Adrenal gland (tissue), 12 donors: ENCODE data around the gene KCNH1. TPM values are rescaled to one million over a fixed set of nuclear protein-coding genes. Genes with fewer than 3 reads are reported as not detected.

Experiments
- DNase-seq, 7 donors: peaks; one replicate each; pipeline ENCODE4 v3.0.0-alpha.2; 2019 to 2020
- H3K27ac ChIP-seq, 5 donors: fragments of 200-600 bp; sonication (generic) in 4 of 5; 1 replicate in 3 of 5; 2 replicates in 2 of 5; pipeline versions ENCODE4 v1.5.1 to v1.8.0; 2016 to 2020; ENCODE audit warnings: mild to moderate bottlenecking in 1 of 5
- H3K27me3 ChIP-seq: fragments of 200-600 bp; 2 replicates; pipeline ENCODE4 v1.8.0; 2021
- H3K36me3 ChIP-seq, 2 donors: fragments of 200-600 bp; replicated peaks in 1 of 2; 1 replicate in 1 of 2; 2 replicates in 1 of 2; pipeline versions ENCODE4 v1.5.1 to v1.8.0; 2018 to 2022
- H3K4me1 ChIP-seq, 2 donors: fragments of 200-600 bp; replicated peaks in 1 of 2; 1 replicate in 1 of 2; 2 replicates in 1 of 2; pipeline versions ENCODE4 v1.5.1 to v1.8.0; 2018 to 2021
- H3K4me3 ChIP-seq, 4 donors: fragments of 200-600 bp; sonication (generic) in 3 of 4; one replicate each; pipeline ENCODE4 v1.5.1; 2016 to 2018
- H3K9me3 ChIP-seq, 3 donors: fragments of 200-600 bp; sonication (generic) in 1 of 3; replicated peaks in 1 of 3; 1 replicate in 2 of 3; 2 replicates in 1 of 3; pipeline versions ENCODE4 v1.5.1 to v1.8.0; 2016 to 2021
- CTCF ChIP-seq, 6 experiments: fragments of 450-650 bp in 4 of 6; fragments of 200-600 bp in 2 of 6; sonication (generic) in 1 of 6; IDR thresholded peaks; 1 replicate in 5 of 6; 2 replicates in 1 of 6; pipeline versions ENCODE4 v1.5.1 to v1.8.0; 2016 to 2021; ENCODE audit warnings: antibody characterized with exemption in 6 of 6, mild to moderate bottlenecking in 2 of 6, moderate library complexity in 1 of 6
- POLR2A ChIP-seq, 2 donors: fragments of 450-650 bp; IDR thresholded peaks; one replicate each; pipeline ENCODE4 v1.6.1; 2017; ENCODE audit warnings: antibody characterized with exemption in 2 of 2, mild to moderate bottlenecking in 2 of 2, moderate library complexity in 1 of 2
- WGBS, 4 donors: extraction: QIAGEN DNeasy Blood & Tissue Kit in 2 of 4; methylation state at CpG; one replicate each; pipeline versions ENCODE4 v1.1.5 to v1.1.7; 2013 to 2017; 5-methylcytosine and 5-hydroxymethylcytosine counted together
- intact Hi-C, 2 donors: fragments of 100-400 bp; cut with DNase I; formaldehyde crosslinking; loops; one replicate each; pipeline versions ENCODE4 v1.14.1 to v1.15.0; 2022 to 2023
- polyA plus RNA-seq, 3 donors: library from polyadenylated mRNA; stranded (reverse); fragments of 200-250 nt in 2 of 3; fragments of 350-450 nt in 1 of 3; fragmentation: Illumina TruSeq in 1 of 3; extraction: RNeasy Lipid Tissue Mini Kit (QIAGEN cat#74804) in 1 of 3; gene quantifications; one replicate each; pipeline ENCODE4 v1.2.3, GENCODE V29; 2013 to 2014
- total RNA-seq, 9 donors: library from RNA; depleted of rRNA in 4 of 9; stranded (reverse); fragments of >200 nt in 4 of 9; fragments of 120-200 nt in 1 of 9; fragmentation: NEBNext Ultra II Directional in 1 of 9; extraction: Animal tissue kit (Norgen Biotek cat#: 25700) in 1 of 9; gene quantifications; one replicate each; pipeline versions ENCODE4 v1.1.0 to v1.2.4, GENCODE V29; 2013 to 2023
- donor health status: healthy with polysubstance abuse.
- donor health status: Bipolar disorder and iron deficiency.
- donor health status: DM: yes; HTN: yes; CAD: no.
- donor health status: DM: no; HTN: no; CAD: no.
- donor health status: DM: no; HTN: no; CAD: no.
- donor health status: DM: yes; HTN: yes; CAD: no.

The KCNH1 gene
- total and polyA plus RNA-seq, 12 donors, result 0.15 to 2.2 (median 0.73) TPM; not detected in 4

GRCh38 chr1:211172657-211173056 is 38.7 kb upstream of the KCNH1 start:
- Histone ChIP-seq H3K27ac (no peak overlapping the region), H3K4me3 (no peak overlapping the region), H3K4me1 (no peaks in the 10 kb centered on the region), H3K27me3 (no peaks in the 10 kb centered on the region), H3K9me3 (peaks cover 0 to 7% (median 0%) of the 10 kb centered on the region in 3 donors), H3K36me3 (no peaks in the 10 kb centered on the region)
- TF ChIP-seq CTCF (IDR thresholded peaks at IDR 0.05), result no peak
- TF ChIP-seq POLR2A (IDR thresholded peaks at IDR 0.05), result no peak
- intact Hi-C loops, result no loop called here
- no peak for DNase-seq

- 83 to 89% (median 87%) methylated on average over 1 of the region's 1 CpG for WGBS, 4 donors
- Histone ChIP-seq H3K4me1 (no peaks in the 10 kb centered on the region), H3K4me3 (no peak overlapping the region), H3K9me3 (peaks cover 0 to 7% (median 0%) of the 10 kb centered on the region in 3 donors), H3K36me3 (no peaks in the 10 kb centered on the region), H3K27me3 (no peaks in the 10 kb centered on the region), H3K27ac (no peak overlapping the region)
- DNase-seq, result no peak
- no peak for TF ChIP-seq POLR2A (IDR thresholded peaks at IDR 0.05)
- no peak for TF ChIP-seq CTCF (IDR thresholded peaks at IDR 0.05)
- intact Hi-C loops, result no loop called here
Observed at GRCh38 chr1:211169353-211169752, 35.4 kb upstream of the KCNH1 start.

DNA sequence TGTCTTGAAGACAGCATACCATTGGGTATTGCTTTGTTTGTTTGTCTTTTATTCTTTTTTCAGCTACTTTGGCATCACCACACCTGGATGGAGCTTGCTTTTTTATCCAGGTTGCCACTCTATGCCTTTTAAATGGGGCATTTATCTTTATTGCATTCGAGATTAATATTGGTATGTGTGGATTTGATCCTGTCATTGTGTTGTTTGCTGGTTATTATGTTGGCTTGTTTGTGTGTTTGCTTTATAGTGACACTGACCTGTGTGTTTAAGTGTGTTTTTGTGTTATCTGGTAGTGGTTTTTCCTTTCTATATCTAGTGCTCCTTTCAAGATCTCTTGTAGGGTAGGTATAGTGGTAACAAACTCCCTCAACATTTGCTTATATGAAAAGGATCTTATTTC is 24.9 kb upstream of the KCNH1 start:
- Histone ChIP-seq H3K9me3 (no peaks in the 10 kb centered on the region), H3K36me3 (no peaks in the 10 kb centered on the region), H3K27ac (no peak overlapping the region), H3K4me3 (no peak overlapping the region), H3K27me3 (peaks cover 4% of the 10 kb centered on the region), H3K4me1 (no peaks in the 10 kb centered on the region)
- WGBS, 4 donors, result 78 to 89% (median 86%) methylated on average over 1 of the region's 1 CpG
- no peak for DNase-seq
- intact Hi-C loops, result no loop called here
- no peak for TF ChIP-seq POLR2A (IDR thresholded peaks at IDR 0.05)
- TF ChIP-seq CTCF (IDR thresholded peaks at IDR 0.05), result no peak

DNA sequence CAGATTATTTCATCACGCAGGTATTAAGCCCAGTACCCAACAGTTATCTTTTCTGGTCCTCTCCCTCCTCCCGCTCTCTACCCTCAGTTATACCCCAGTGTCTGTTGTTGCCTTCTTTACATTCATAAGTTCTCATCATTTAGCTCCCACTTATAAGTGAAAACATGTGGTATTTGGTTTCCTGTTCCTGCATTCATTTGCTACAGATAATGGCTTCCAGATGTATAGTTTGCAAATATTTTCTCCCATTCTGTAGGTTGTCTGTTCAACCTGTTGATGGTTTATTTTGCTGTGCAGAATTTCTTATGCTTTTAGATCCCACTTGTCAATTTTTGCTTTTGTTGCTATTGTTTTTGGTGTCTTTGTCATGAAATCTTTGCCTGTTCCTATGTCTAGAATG is 21.1 kb upstream of the KCNH1 start:
- no peak for DNase-seq
- H3K4me1 ChIP-seq, result no peaks in the 10 kb centered on the region
- no peaks in the 10 kb centered on the region for H3K36me3 ChIP-seq
- no peak for TF ChIP-seq POLR2A (IDR thresholded peaks at IDR 0.05)
- no peak for TF ChIP-seq CTCF (IDR thresholded peaks at IDR 0.05)
- H3K9me3 ChIP-seq, result no peaks in the 10 kb centered on the region
- WGBS, 4 donors, result 84 to 88% (median 87%) methylated on average over 2 of the region's 2 CpGs
- H3K27ac ChIP-seq, result no peak overlapping the region
- no peak overlapping the region for H3K4me3 ChIP-seq
- H3K27me3 ChIP-seq, result no peaks in the 10 kb centered on the region
- intact Hi-C loops, result no loop called here
